B cell (primary cell): ENCODE results near the gene AMZ1. TPM values are rescaled to one million over a fixed set of nuclear protein-coding genes. Genes with fewer than 3 reads are reported as not detected.

Experiments used
- ATAC-seq: fragments of 200-7000 bp; cut with Tn5 transposase; one replicate; pipeline ENCODE4 v1.10.0; 2021; ENCODE audit warnings: low read depth, mild to moderate bottlenecking, moderate number of reproducible peaks, moderate library complexity
- CTCF ChIA-PET: fragments of 350-600 bp; sonication (Branson Sonifier 250); formaldehyde crosslinking; loops from one replicate; lab custom pipeline; 2021; ENCODE audit warnings: antibody characterized with exemption, inconsistent platforms; lab: Charles Lee
- POLR2A ChIA-PET: fragments of 350-600 bp; sonication (Branson Sonifier 250); formaldehyde crosslinking; loops from one replicate; lab custom pipeline; 2021; ENCODE audit warnings: antibody characterized with exemption; lab: Charles Lee
- DNase-seq: peaks from one replicate; pipeline ENCODE4 v3.0.0; 2013
- H2AFZ ChIP-seq: 2 replicates; pipeline ENCODE4 v1.6.1; 2012; ENCODE audit warnings: mild to moderate bottlenecking, low read depth, low read length; ENCODE audit not compliant: insufficient read depth, poor library complexity, severe bottlenecking
- H3K27ac ChIP-seq, 2 donors: 1 replicate in 1 of 2; 2 replicates in 1 of 2; pipeline ENCODE4 v1.5.1; 2012 to 2013; ENCODE audit warnings: low read length in 2 of 2, mild to moderate bottlenecking in 2 of 2, moderate library complexity in 1 of 2
- H3K27me3 ChIP-seq, 4 experiments: fragments of 200-600 bp in 1 of 4; sonication (generic) in 1 of 4; replicated peaks in 1 of 4; 1 replicate in 2 of 4; 2 replicates in 2 of 4; pipeline versions ENCODE4 v1.6.1 to v1.7.0; 2013 to 2016; ENCODE audit warnings: low read length in 3 of 4, mild to moderate bottlenecking in 2 of 4, mixed read lengths in 1 of 4, moderate library complexity in 1 of 4; ENCODE audit not compliant: insufficient read depth in 4 of 4, control insufficient read depth in 3 of 4; ENCODE audit errors: control extremely low read depth in 1 of 4
- H3K36me3 ChIP-seq, 2 experiments: replicated peaks in 1 of 2; 1 replicate in 1 of 2; 2 replicates in 1 of 2; pipeline versions ENCODE4 v1.6.1 to v1.7.1; 2013; ENCODE audit warnings: low read length in 1 of 2; ENCODE audit not compliant: insufficient read depth in 2 of 2, control insufficient read depth in 1 of 2; ENCODE audit errors: control extremely low read depth in 1 of 2, extremely low read depth in 1 of 2
- H3K4me1 ChIP-seq, 2 donors: fragments of 200-600 bp in 1 of 2; sonication (generic) in 1 of 2; 1 replicate in 1 of 2; 2 replicates in 1 of 2; pipeline versions ENCODE4 v1.5.1 to v1.6.1; 2013 to 2017; ENCODE audit warnings: low read length in 2 of 2; ENCODE audit not compliant: control insufficient read depth in 2 of 2, insufficient read depth in 2 of 2
- H3K4me2 ChIP-seq: replicated peaks from 2 replicates; pipeline ENCODE3; 2012; ENCODE audit warnings: mild to moderate bottlenecking, low read depth, low read length; ENCODE audit not compliant: poor library complexity, severe bottlenecking
- H3K4me3 ChIP-seq, 5 experiments: fragments of 200-600 bp in 1 of 5; sonication (generic) in 1 of 5; 1 replicate in 3 of 5; 2 replicates in 2 of 5; pipeline versions ENCODE4 v1.5.1 to v1.7.0; 2011 to 2016; ENCODE audit warnings: low read length in 4 of 5, mild to moderate bottlenecking in 4 of 5, low read depth in 2 of 5, control low read depth in 1 of 5, moderate library complexity in 1 of 5; ENCODE audit not compliant: insufficient read depth in 1 of 5; ENCODE audit errors: control extremely low read depth in 1 of 5, extremely low read depth in 1 of 5
- H3K79me2 ChIP-seq: fragments of 200-600 bp; sonication (generic); one replicate; pipeline ENCODE4 v1.6.0; 2016; ENCODE audit warnings: low read length; ENCODE audit not compliant: control insufficient read depth, insufficient read depth
- H3K9ac ChIP-seq: fragments of 200-600 bp; sonication (generic); 2 replicates; pipeline ENCODE4 v1.6.1; 2017; ENCODE audit warnings: mild to moderate bottlenecking, low read length, moderate library complexity
- H3K9me3 ChIP-seq, 3 donors: one replicate each; pipeline versions ENCODE4 v1.6.1 to v1.7.1; 2013; ENCODE audit warnings: low read length in 2 of 3; ENCODE audit not compliant: control insufficient read depth in 2 of 3, insufficient read depth in 1 of 3; ENCODE audit errors: control extremely low read depth in 1 of 3
- H4K20me1 ChIP-seq: 2 replicates; pipeline ENCODE4 v1.6.0; 2012; ENCODE audit warnings: mild to moderate bottlenecking, low read length; ENCODE audit not compliant: insufficient read depth, control insufficient read depth, poor library complexity, severe bottlenecking
- H3K27ac Mint-ChIP-seq: one replicate; pipeline ENCODE4 v1.8.0; 2021; ENCODE audit warnings: mixed read lengths
- H3K27me3 Mint-ChIP-seq: one replicate; pipeline ENCODE4 v1.8.0; 2021; ENCODE audit warnings: mixed read lengths
- H3K4me1 Mint-ChIP-seq: one replicate; pipeline ENCODE4 v1.8.0; 2021; ENCODE audit warnings: mixed read lengths
- H3K4me3 Mint-ChIP-seq: one replicate; pipeline ENCODE4 v1.8.0; 2021; ENCODE audit warnings: mixed read lengths
- H3K9me3 Mint-ChIP-seq: one replicate; pipeline ENCODE4 v1.8.0; 2022; ENCODE audit warnings: mixed read lengths; ENCODE audit not compliant: insufficient read depth
- CTCF ChIP-seq: fragments of 200-600 bp; IDR thresholded peaks from one replicate; pipeline ENCODE4 v1.8.0; 2022; ENCODE audit warnings: antibody characterized with exemption, mild to moderate bottlenecking
- EZH2 ChIP-seq: IDR thresholded peaks from 2 replicates; pipeline ENCODE4 v1.6.1; 2012; ENCODE audit warnings: borderline replicate concordance, low read depth, mild to moderate bottlenecking, moderate library complexity, low read length; ENCODE audit not compliant: insufficient read depth, poor library complexity, severe bottlenecking
- WGBS: methylation state at CpG from one replicate; pipeline ENCODE4 v1.1.5; 2013; ENCODE audit warnings: missing lambda C conversion rate; ENCODE audit not compliant: insufficient coverage; 5-methylcytosine and 5-hydroxymethylcytosine counted together
- intact Hi-C: fragments of 100-400 bp; cut with micrococcal nuclease; formaldehyde crosslinking; loops from one replicate; pipeline ENCODE4 v1.10.0; 2022
- polyA plus RNA-seq: library from polyadenylated mRNA; depleted of rRNA; stranded (reverse); fragments of >200 nt; gene quantifications from 2 replicates; pipeline ENCODE4 v1.2.3, GENCODE V29; 2012
- total RNA-seq, 2 donors: library from RNA; stranded (reverse); fragments of 120-200 nt in 1 of 2; gene quantifications; 1 replicate in 1 of 2; 2 replicates in 1 of 2; pipeline versions ENCODE4 v1.2.3 to v1.2.4, GENCODE V29; 2013 to 2022

AMZ1 gene
- total and polyA plus RNA-seq, 2 donors (not counting 1 experiment from before 2014, with no cell fraction given), result 0.73 to 13.2 TPM

GRCh38 chr7:2663121-2663886, 24.7 kb upstream of the AMZ1 start:
- Mint-ChIP-seq H3K27ac (no peak overlapping the region), H3K27me3 (peaks cover 3% of the 10 kb centered on the region), H3K4me1 (peaks cover 1% of the 10 kb centered on the region), H3K4me3 (no peak overlapping the region), H3K9me3 (no peaks in the 10 kb centered on the region)
- DNase-seq (no peak), ATAC-seq (no peak)
- Histone ChIP-seq H3K9me3 (peaks cover 0 to 18% (median 0%) of the 10 kb centered on the region in 3 donors), H2AFZ (no peak overlapping the region), H3K4me3 (no peak overlapping the region), H3K27ac (no peak overlapping the region), H3K79me2 (no peaks in the 10 kb centered on the region), H3K36me3 (peaks cover 0 to 7% of the 10 kb centered on the region in 2 experiments), H3K4me2 (no peak overlapping the region), H4K20me1 (no peaks in the 10 kb centered on the region), H3K4me1 (no peaks in the 10 kb centered on the region), H3K9ac (no peak overlapping the region), H3K27me3 (no peaks in the 10 kb centered on the region)
- no peak for TF ChIP-seq CTCF
- CTCF ChIA-PET, result interaction anchor here (1.0 kb wide), 1 partner anchor 46 kb away, joined by 3 read pairs; no protein-coding TSS in a partner anchor
- POLR2A ChIA-PET, result no interaction called here
- 92% methylated on average over 27 of the region's 30 CpGs for WGBS
- intact Hi-C loops, result no loop called here

- ATAC-seq (no peak), DNase-seq (no peak)
- Mint-ChIP-seq H3K27me3 (peaks cover 3% of the 10 kb centered on the region), H3K27ac (no peak overlapping the region), H3K4me1 (peaks cover 1% of the 10 kb centered on the region), H3K4me3 (no peak overlapping the region), H3K9me3 (no peaks in the 10 kb centered on the region)
- H3K9ac ChIP-seq, result no peak overlapping the region
- no peaks in the 10 kb centered on the region for H4K20me1 ChIP-seq
- H3K79me2 ChIP-seq, result no peaks in the 10 kb centered on the region
- H3K9me3 ChIP-seq, result peaks cover 0 to 18% (median 0%) of the 10 kb centered on the region in 3 donors
- H3K27ac ChIP-seq, result no peak overlapping the region
- H3K27me3 ChIP-seq, result no peaks in the 10 kb centered on the region
- no peak overlapping the region for H2AFZ ChIP-seq
- WGBS, result no CpG with 5 or more reads among the region's 4 CpGs
- no peak overlapping the region for H3K4me3 ChIP-seq
- intact Hi-C loops, result no loop called here
- no peak overlapping the region for H3K4me2 ChIP-seq
- peaks cover 0 to 2% of the 10 kb centered on the region in 2 experiments for H3K36me3 ChIP-seq
- POLR2A ChIA-PET, result no interaction called here
- CTCF ChIA-PET, result interaction anchor here (1.0 kb wide), 1 partner anchor 45 kb away, joined by 3 read pairs; no protein-coding TSS in a partner anchor
- TF ChIP-seq EZH2 (no peak), CTCF (no peak)
- no peaks in the 10 kb centered on the region for H3K4me1 ChIP-seq
Measured at GRCh38 chr7:2663960-2664359, 24.0 kb upstream of the AMZ1 start.
